ENCODE measurements around the gene SLC7A1.

DNA sequence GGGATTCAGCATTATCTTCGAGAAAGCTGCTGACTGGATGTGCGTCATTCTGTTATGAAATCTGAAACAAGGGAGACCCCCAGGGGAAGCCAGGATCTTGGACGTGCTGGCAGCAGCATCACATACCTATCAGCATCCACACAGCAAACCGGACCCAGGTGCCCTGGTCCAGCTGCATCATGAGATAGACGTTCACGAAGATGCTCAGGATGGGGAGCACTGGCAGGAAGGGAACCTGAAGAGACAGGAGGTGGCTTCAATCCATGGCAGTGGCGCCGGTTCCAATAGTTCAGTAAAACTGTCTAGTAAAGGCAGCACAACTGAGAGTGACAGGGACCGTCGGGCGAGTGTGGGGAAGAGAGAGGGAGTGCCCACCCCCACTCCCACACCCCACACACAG, 79.5 kb downstream of the SLC7A1 start:
- TF ChIP-seq, protein P1, sequence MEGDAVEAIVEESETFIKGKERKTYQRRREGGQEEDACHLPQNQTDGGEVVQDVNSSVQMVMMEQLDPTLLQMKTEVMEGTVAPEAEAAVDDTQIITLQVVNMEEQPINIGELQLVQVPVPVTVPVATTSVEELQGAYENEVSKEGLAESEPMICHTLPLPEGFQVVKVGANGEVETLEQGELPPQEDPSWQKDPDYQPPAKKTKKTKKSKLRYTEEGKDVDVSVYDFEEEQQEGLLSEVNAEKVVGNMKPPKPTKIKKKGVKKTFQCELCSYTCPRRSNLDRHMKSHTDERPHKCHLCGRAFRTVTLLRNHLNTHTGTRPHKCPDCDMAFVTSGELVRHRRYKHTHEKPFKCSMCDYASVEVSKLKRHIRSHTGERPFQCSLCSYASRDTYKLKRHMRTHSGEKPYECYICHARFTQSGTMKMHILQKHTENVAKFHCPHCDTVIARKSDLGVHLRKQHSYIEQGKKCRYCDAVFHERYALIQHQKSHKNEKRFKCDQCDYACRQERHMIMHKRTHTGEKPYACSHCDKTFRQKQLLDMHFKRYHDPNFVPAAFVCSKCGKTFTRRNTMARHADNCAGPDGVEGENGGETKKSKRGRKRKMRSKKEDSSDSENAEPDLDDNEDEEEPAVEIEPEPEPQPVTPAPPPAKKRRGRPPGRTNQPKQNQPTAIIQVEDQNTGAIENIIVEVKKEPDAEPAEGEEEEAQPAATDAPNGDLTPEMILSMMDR (IDR thresholded peaks at IDR 0.05; ENCODE audit: insufficient read depth, low read length, poor library complexity, severe bottlenecking) = no peak
- TF ChIP-seq EZH2phosphoT487 (conservative IDR thresholded peaks at IDR 0.05; ENCODE audit: low read length) = no peak
